Measurements from ENCODE around the gene MS4A2.
"Not testable (repeated sequence)": the region's sequence is repeated elsewhere in the genome, so short reads cannot be mapped to it uniquely, and the experiment has no call there.

MS4A2 gene

DNA sequence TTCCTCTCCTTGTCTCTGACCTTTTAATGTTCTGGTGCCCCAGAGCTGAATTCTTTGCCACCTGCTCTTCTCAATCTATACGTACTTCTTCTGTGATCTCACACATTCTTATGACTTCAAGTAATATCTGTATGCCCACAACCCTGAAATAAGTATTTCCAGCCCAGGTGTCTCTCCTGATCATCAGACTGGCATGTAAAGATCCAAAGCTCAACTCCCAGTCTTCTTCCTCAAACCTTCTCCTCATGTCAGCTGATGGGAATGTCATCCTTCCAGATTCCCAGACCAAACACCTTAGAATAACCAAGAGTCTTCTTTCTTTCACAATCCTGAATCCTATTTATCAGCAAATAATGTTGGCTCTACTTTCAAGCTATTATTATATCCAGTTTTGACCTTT lies 22.7 kb upstream of the MS4A2 start:
- DNase-seq (ENCODE audit: extremely low read depth, low read depth), result no peak
- no peak for TF ChIP-seq CTCF (IDR thresholded peaks at IDR 0.05; ENCODE audit: low read depth, low read length)

GRCh38 chr11:60069450-60069849 lies 19.0 kb upstream of the MS4A2 start:
- TF ChIP-seq CTCF (IDR thresholded peaks at IDR 0.05; ENCODE audit: low read depth, low read length), result no peak

DNA sequence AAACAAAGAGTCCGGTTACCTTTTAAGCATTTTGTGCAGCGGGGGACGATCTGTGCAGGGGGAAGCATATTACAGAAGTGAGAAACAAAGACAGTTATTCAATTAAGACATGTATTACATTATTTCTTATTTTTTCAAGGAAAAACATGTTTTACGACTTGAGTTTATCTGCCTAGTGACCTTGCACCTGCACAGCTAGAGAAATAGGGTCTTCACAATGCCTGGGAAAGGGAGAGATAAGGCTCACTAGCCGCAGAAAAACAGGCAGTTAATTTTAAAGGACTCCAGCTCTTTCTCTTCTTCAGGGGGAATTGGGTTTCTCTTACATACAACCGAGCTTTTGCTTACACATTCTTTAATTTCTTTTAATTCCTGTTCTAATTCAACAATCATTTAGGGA lies 16.8 kb upstream of the MS4A2 start:
- DNase-seq (ENCODE audit: extremely low read depth, low read depth), result not testable (repeated sequence)

More at GRCh38 chr11:60069450-60069849, 19.0 kb upstream of the MS4A2 start:
- no peak for DNase-seq (ENCODE audit: extremely low read depth, low read depth)

DNA sequence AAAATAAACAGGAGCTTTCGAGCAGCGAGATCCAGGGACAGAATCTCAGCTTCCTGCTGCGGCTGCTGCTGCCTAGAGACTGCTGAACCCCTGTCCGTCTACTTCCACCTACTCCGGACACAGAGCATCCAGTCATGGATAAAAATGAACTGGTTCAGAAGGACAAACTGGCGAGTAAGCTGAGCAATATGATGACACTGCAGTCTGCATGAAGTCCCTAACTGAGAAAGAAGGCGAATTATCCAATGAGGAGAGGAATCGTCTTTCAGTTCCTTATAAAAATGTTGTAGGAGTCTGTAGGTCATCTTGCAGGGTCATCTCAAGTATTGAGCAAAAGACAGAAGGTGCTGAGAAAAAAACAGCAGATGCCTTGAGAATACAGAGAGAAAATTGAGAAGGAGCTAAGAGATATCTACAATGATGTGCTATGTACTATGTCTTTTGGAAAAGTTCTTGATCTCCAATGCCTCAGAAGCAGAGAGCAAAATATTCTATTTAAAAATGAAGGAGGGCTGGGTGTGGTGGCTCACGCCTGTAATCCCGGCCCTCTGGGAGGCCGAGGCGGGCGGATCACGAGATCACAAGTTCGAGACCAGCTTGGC lies 11.1 kb upstream of the MS4A2 start:
- no peak for TF ChIP-seq CTCF (IDR thresholded peaks at IDR 0.05; ENCODE audit: low read depth, low read length)
- DNase-seq (ENCODE audit: extremely low read depth, low read depth), result no peak

DNA sequence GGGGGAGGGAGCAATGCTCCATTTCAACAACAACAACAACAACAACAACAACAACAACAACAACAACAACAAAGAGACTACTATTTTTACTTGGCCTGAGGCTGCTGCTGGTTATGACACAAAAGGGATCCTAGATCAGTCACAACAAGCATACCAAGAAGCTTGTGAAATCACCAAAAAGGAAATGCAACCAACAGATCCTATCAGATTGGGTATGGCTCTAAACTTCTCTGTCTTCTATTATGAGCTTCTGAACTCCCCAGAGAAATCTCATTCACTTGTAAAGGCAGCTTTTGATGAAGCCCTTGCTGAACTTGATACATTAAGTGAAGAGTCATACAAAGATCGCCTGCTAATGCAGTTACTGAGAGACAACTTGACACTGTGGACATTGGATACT lies 10.5 kb upstream of the MS4A2 start:
- DNase-seq (ENCODE audit: extremely low read depth, low read depth), result no peak

DNA sequence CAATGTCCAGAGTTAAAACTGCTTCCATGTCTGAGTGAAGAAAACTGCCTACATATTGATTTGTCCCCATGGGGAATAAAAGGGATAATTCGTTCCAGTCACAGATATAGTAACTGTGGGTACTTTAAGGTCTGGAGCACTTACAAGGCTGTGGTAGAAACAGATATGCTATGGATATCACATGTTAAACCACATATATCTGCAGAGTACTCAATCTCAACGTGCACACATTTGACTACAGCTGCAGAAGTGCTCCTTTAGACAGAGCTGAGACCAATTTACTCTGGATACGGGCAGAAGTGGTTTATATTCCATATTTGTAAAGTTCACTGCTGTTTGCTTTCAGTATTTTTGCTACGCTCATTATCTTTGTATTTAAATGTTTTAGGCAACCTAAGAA lies 9.7 kb upstream of the MS4A2 start:
- no peak for DNase-seq (ENCODE audit: extremely low read depth, low read depth)
- no peak for TF ChIP-seq CTCF (IDR thresholded peaks at IDR 0.05; ENCODE audit: low read depth, low read length)

More for the DNA sequence above, 10.5 kb upstream of the MS4A2 start:
- no peak for TF ChIP-seq CTCF (IDR thresholded peaks at IDR 0.05; ENCODE audit: low read depth, low read length)

GRCh38 chr11:60080535-60080934 lies 7.9 kb upstream of the MS4A2 start:
- no peak for TF ChIP-seq CTCF (IDR thresholded peaks at IDR 0.05; ENCODE audit: low read depth, low read length)
- DNase-seq (ENCODE audit: extremely low read depth, low read depth), result no peak

GRCh38 chr11:60084631-60085273 lies 3.7 kb upstream of the MS4A2 start:
- no peak for DNase-seq (ENCODE audit: extremely low read depth, low read depth)
- no peak for TF ChIP-seq CTCF (IDR thresholded peaks at IDR 0.05; ENCODE audit: low read depth, low read length)

Measured in AG09319 (cell line).